SKM-1 treated with dmso at 0.1 percent for 144 hours (cell line): ENCODE data around the gene UPB1.

Experiments used
- DNase-seq: peaks from one replicate; lab custom pipeline; 2025; ENCODE audit not compliant: unreplicated experiment; lab: John Stamatoyannopoulos, UW

Gene UPB1

GRCh38 chr22:24503843-24504338, 8.8 kb downstream of the UPB1 start:
- DNase-seq: no peak

GRCh38 chr22:24504540-24504939, 9.4 kb downstream of the UPB1 start:
- no peak for DNase-seq

- no peak for DNase-seq
These were observed 10.0 kb downstream of the UPB1 start for GRCh38 chr22:24504956-24505736.

- no peak for DNase-seq
These were observed 11.8 kb downstream of the UPB1 start for GRCh38 chr22:24506802-24507438.

- DNase-seq: no peak
These were observed 12.6 kb downstream of the UPB1 start for GRCh38 chr22:24507716-24508115.

GRCh38 chr22:24510637-24511625, 15.8 kb downstream of the UPB1 start:
- DNase-seq: peak; percentile 95

GRCh38 chr22:24512043-24512442, 16.9 kb downstream of the UPB1 start:
- peak; percentile 79 for DNase-seq

GRCh38 chr22:24513378-24514240, 18.5 kb downstream of the UPB1 start:
- no peak for DNase-seq

- DNase-seq: no peak
These were observed 19.3 kb downstream of the UPB1 start for GRCh38 chr22:24514241-24515026.

GRCh38 chr22:24515027-24515338, 19.9 kb downstream of the UPB1 start:
- no peak for DNase-seq

GRCh38 chr22:24516301-24516737, 21.2 kb downstream of the UPB1 start:
- no peak for DNase-seq

- no peak for DNase-seq
These were observed 22.3 kb downstream of the UPB1 start for GRCh38 chr22:24517446-24517845.

- no peak for DNase-seq
These were observed 23.1 kb downstream of the UPB1 start for GRCh38 chr22:24518228-24518627.

GRCh38 chr22:24518771-24519485, 23.8 kb downstream of the UPB1 start:
- DNase-seq: no peak

- DNase-seq: peak; percentile 10
These were observed 24.4 kb downstream of the UPB1 start for GRCh38 chr22:24519496-24519895.

GRCh38 chr22:24521791-24522245, 26.7 kb downstream of the UPB1 start:
- peak; percentile 66 for DNase-seq

GRCh38 chr22:24523873-24524272, 28.7 kb downstream of the UPB1 start:
- DNase-seq: no peak

GRCh38 chr22:24525416-24526037, 30.4 kb downstream of the UPB1 start:
- peak; percentile 81 for DNase-seq
